Right lobe of liver (tissue), 4 donors: ENCODE data around the gene PGM2.

ENCODE experiments used
- CTCF ChIP-seq, 4 donors: fragments of 200-600 bp in 3 of 4; fragments of 450-650 bp in 1 of 4; IDR thresholded peaks; one replicate each; pipeline versions ENCODE4 v1.5.1 to v1.8.0; 2016 to 2022; ENCODE audit warnings: antibody characterized with exemption in 4 of 4, mild to moderate bottlenecking in 2 of 4
- POLR2A ChIP-seq: fragments of 450-650 bp; IDR thresholded peaks from one replicate; pipeline ENCODE4 v1.6.1; 2017; ENCODE audit warnings: antibody characterized with exemption, mild to moderate bottlenecking
- donor health status: DM: no; HTN: no; CAD: no.
- donor health status: DM: no; HTN: no; CAD: no.
- donor health status: DM: no; HTN: yes; CAD: no.

- TF ChIP-seq CTCF (IDR thresholded peaks at IDR 0.05): no peak
- TF ChIP-seq POLR2A: no peak
Observed at GRCh38 chr4:37794056-37794455, 32.4 kb upstream of the PGM2 start.
